Cardiac muscle cell (in vitro differentiated cells and primary cell): ENCODE measurements around the gene UQCRQ. TPM values are rescaled to one million over a fixed set of nuclear protein-coding genes. Genes with fewer than 3 reads are reported as not detected.
A peak's percentile ranks its signal among the peaks of the same experiment; 100 is the strongest.

Source experiments
- DNase-seq, 2 donors: peaks; one replicate each; pipeline versions ENCODE4 v3.0.0 to v3.0.0-alpha.2; 2010 to 2017; ENCODE audit warnings: low read depth in 1 of 2, low spot score in 1 of 2
- H3K27ac ChIP-seq: fragments of 200-600 bp; sonication (generic); 2 replicates; pipeline ENCODE4 v1.5.1; 2016
- H3K27me3 ChIP-seq: fragments of 200-600 bp; sonication (generic); 2 replicates; pipeline ENCODE4 v1.6.0; 2016; ENCODE audit warnings: control low read depth
- H3K36me3 ChIP-seq: fragments of 200-600 bp; sonication (generic); 2 replicates; pipeline ENCODE4 v1.5.1; 2016; ENCODE audit warnings: control low read depth
- H3K4me1 ChIP-seq: fragments of 200-600 bp; sonication (generic); 2 replicates; pipeline ENCODE4 v1.8.1; 2017; ENCODE audit warnings: low read depth, mild to moderate bottlenecking, mixed run types
- H3K4me3 ChIP-seq: fragments of 200-600 bp; sonication (generic); 2 replicates; pipeline ENCODE4 v1.5.1; 2016; ENCODE audit warnings: mild to moderate bottlenecking
- H3K9me3 ChIP-seq: fragments of 200-600 bp; sonication (generic); 2 replicates; pipeline ENCODE4 v1.5.1; 2017; ENCODE audit warnings: low read depth, mild to moderate bottlenecking, control low read depth
- CTCF ChIP-seq: IDR thresholded peaks from 2 replicates; pipeline ENCODE4 v1.5.1; 2012; ENCODE audit warnings: low read depth, mild to moderate bottlenecking, low read length
- polyA plus RNA-seq: library from polyadenylated mRNA; unstranded; fragments of >200 nt; fragmentation: Nextera tagmentation; extraction: Ambion mirVana; gene quantifications from 2 replicates; pipeline ENCODE4 v1.2.1, GENCODE V29; 2016
- total RNA-seq: library from RNA; depleted of rRNA; stranded (reverse); fragments of >200 nt; gene quantifications from 2 replicates; pipeline ENCODE4 v1.2.3, GENCODE V29; 2016

UQCRQ gene
- total and polyA plus RNA-seq, 2 experiments from 2014 or later, result 97.0 to 1,297 TPM

GRCh38 chr5:132890817-132891216 lies 24.4 kb downstream of the UQCRQ start:
- H3K9me3 ChIP-seq, result no peaks in the 10 kb centered on the region
- no peak for DNase-seq
- no peaks in the 10 kb centered on the region for H3K4me1 ChIP-seq
- peaks cover 90% of the 10 kb centered on the region for H3K36me3 ChIP-seq
- TF ChIP-seq CTCF, result no peak
- no peaks in the 10 kb centered on the region for H3K27me3 ChIP-seq
- H3K27ac ChIP-seq, result no peak overlapping the region
- H3K4me3 ChIP-seq, result no peak overlapping the region

GRCh38 chr5:132895719-132896305 lies 29.4 kb downstream of the UQCRQ start:
- no peak for DNase-seq
- no peak for TF ChIP-seq CTCF

GRCh38 chr5:132896685-132897084 lies 30.2 kb downstream of the UQCRQ start:
- TF ChIP-seq CTCF, result no peak

More at GRCh38 chr5:132895719-132896305, 29.4 kb downstream of the UQCRQ start:
- Histone ChIP-seq H3K4me3 (no peak overlapping the region), H3K27ac (peak overlapping the region; percentile 31), H3K27me3 (no peaks in the 10 kb centered on the region), H3K4me1 (no peaks in the 10 kb centered on the region), H3K36me3 (peaks cover 73% of the 10 kb centered on the region), H3K9me3 (no peaks in the 10 kb centered on the region)

DNA sequence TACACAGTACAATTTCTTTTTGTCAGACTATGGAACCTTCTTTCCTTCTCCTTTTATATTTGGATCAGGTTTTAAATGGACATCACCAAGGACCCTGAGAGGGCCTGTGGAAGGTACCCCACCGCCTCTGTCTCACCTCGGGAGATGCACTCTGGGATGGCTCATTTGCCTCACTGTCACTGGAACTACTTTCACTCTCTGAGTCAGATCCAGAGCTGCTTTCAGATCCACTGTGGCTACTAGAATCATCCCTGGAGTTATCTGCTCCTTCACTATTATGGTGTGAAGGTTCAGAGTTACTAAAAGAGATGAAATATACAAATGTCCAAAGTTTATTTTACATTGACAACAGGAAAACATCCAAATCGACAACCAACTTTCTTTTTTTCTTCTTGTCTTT lies 31.7 kb downstream of the UQCRQ start:
- no peaks in the 10 kb centered on the region for H3K9me3 ChIP-seq
- DNase-seq, result no peak
- no peaks in the 10 kb centered on the region for H3K4me1 ChIP-seq
- no peak overlapping the region for H3K4me3 ChIP-seq
- no peak overlapping the region for H3K27ac ChIP-seq
- H3K27me3 ChIP-seq, result no peaks in the 10 kb centered on the region
- TF ChIP-seq CTCF, result no peak
- peaks cover 65% of the 10 kb centered on the region for H3K36me3 ChIP-seq

More at GRCh38 chr5:132896685-132897084, 30.2 kb downstream of the UQCRQ start:
- H3K9me3 ChIP-seq, result no peaks in the 10 kb centered on the region
- H3K4me3 ChIP-seq, result no peak overlapping the region
- peaks cover 66% of the 10 kb centered on the region for H3K36me3 ChIP-seq
- peak overlapping the region; percentile 31 for H3K27ac ChIP-seq
- no peaks in the 10 kb centered on the region for H3K4me1 ChIP-seq
- no peak for DNase-seq
- no peaks in the 10 kb centered on the region for H3K27me3 ChIP-seq

DNA sequence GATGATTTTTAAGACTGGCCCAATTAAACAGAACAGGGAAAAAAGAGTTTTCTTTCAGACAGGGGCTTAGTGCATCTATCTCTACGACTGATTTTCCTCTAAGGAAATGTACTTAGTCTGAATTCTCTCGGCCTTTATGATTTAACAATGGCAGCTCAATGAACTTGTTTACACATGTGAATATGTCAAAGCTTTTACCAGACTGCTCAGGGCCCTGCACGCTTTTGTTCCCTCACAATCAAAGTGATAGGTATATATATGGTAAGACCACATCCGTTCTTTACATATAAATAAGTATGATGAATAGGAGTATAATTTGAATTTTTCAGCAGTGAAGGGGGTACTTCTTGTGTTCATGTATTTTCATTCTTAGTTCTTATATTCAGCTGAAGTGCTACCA lies 34.6 kb downstream of the UQCRQ start:
- H3K4me1 ChIP-seq, result no peaks in the 10 kb centered on the region
- no peaks in the 10 kb centered on the region for H3K9me3 ChIP-seq
- TF ChIP-seq CTCF, result no peak
- H3K27me3 ChIP-seq, result no peaks in the 10 kb centered on the region
- H3K36me3 ChIP-seq, result peaks cover 36% of the 10 kb centered on the region
- no peak overlapping the region for H3K4me3 ChIP-seq
- DNase-seq, result no peak
- no peak overlapping the region for H3K27ac ChIP-seq
